ENCODE data around the gene CNTNAP4.

The CNTNAP4 gene

DNA sequence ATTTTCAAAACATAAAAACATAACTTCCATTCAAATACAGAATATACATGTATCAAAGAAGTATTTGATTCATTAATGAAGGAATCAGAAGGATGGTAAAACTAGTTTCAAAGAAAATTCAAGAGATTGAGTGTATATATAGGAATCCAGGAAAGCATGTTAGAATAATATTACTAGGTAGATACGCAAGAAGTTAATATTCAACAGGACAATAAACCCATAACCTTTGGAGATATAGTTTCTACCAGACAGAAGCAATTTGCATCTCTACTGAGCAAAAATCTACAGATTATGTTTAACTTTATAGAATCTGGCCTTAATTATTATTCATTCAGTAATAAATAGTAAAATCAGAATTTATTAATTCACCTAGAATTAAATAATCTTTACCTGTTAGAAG is 166.8 kb downstream of the CNTNAP4 start:
- TF ChIP-seq, protein P1, sequence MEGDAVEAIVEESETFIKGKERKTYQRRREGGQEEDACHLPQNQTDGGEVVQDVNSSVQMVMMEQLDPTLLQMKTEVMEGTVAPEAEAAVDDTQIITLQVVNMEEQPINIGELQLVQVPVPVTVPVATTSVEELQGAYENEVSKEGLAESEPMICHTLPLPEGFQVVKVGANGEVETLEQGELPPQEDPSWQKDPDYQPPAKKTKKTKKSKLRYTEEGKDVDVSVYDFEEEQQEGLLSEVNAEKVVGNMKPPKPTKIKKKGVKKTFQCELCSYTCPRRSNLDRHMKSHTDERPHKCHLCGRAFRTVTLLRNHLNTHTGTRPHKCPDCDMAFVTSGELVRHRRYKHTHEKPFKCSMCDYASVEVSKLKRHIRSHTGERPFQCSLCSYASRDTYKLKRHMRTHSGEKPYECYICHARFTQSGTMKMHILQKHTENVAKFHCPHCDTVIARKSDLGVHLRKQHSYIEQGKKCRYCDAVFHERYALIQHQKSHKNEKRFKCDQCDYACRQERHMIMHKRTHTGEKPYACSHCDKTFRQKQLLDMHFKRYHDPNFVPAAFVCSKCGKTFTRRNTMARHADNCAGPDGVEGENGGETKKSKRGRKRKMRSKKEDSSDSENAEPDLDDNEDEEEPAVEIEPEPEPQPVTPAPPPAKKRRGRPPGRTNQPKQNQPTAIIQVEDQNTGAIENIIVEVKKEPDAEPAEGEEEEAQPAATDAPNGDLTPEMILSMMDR (IDR thresholded peaks at IDR 0.05; ENCODE audit: low read depth, low read length, missing control alignments), result no peak
- in situ Hi-C loops (cut with HindIII; ENCODE audit: low sequenced_read_pairs), result no loop called here
- no peak for DNase-seq (ENCODE audit: low read depth)
- H3K4me3 ChIP-seq (ENCODE audit: low read depth, low read length), result no peak overlapping the region

GRCh38 chr16:76444832-76445231 is 167.6 kb downstream of the CNTNAP4 start:
- TF ChIP-seq, protein P1 (IDR thresholded peaks at IDR 0.05; ENCODE audit: low read depth, low read length, missing control alignments), result no peak
- in situ Hi-C loops (cut with HindIII; ENCODE audit: low sequenced_read_pairs), result no loop called here
- no peak overlapping the region for H3K4me3 ChIP-seq (ENCODE audit: low read depth, low read length)
- no peak for DNase-seq (ENCODE audit: low read depth)

DNA sequence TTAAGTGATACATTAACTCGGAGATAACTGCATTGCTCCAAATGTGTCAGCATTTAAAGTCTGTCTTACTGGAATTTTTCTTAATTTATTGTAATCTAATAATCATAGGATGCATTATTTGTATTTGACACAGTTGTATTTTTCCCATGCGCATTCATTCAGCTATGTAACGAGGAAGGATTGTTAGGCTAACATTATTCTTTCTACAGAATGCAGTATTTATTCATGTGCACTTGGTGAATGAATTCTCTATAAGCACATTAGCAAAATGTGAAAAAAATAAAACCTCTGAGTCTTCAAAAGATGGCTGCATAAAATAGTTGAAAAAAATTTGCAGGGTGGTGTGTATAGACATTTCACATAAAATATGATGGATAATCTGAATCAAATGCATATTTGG is 168.6 kb downstream of the CNTNAP4 start:
- TF ChIP-seq, protein P1 (IDR thresholded peaks at IDR 0.05; ENCODE audit: low read depth, low read length, missing control alignments), result no peak
- in situ Hi-C loops (cut with HindIII; ENCODE audit: low sequenced_read_pairs), result no loop called here
- no peak for DNase-seq (ENCODE audit: low read depth)

DNA sequence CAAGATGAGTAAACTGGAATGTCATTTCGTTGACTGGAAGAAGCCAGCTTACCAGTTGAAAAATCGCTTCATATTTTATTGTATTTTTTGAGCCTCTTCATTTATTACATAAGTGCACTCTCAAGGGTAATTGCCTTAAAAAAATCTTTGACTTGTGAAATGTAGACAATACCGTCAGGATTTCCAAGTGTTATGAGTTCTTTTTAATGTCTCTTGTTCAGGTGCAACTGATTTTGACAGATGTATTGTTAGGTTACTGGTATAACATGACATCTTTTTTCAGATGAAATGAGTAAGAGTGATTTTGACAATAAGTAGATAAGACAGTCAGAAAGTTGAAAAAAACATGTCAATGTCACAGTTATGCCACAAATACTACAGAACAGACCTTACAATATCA is 169.1 kb downstream of the CNTNAP4 start:
- no peak for DNase-seq (ENCODE audit: low read depth)
- TF ChIP-seq, protein P1 (IDR thresholded peaks at IDR 0.05; ENCODE audit: low read depth, low read length, missing control alignments), result no peak
- in situ Hi-C loops (cut with HindIII; ENCODE audit: low sequenced_read_pairs), result no loop called here
- H3K4me3 ChIP-seq (ENCODE audit: low read depth, low read length), result no peak overlapping the region

More for the DNA sequence above, 168.6 kb downstream of the CNTNAP4 start:
- H3K4me3 ChIP-seq (ENCODE audit: low read depth, low read length), result no peak overlapping the region

DNA sequence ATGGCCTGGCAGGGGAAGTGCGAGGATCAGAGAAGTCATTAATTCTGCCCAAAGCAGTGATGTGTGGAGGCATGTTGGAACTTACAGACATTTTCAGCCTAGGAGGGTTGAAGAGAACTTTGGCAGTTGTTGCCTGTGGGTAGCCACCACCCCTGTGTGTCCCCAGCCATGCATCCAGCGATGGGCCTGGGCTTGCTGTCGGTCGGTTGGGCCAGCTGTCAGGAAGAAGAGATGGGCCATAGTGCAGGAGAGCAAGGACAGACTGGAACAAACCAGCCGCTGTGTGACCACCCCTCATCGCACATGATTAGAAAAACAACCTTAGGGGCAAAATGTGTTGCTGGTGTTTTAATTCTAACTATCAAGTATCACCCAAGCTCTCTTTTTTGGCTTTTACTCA is 173.7 kb downstream of the CNTNAP4 start:
- H3K4me3 ChIP-seq (ENCODE audit: low read depth, low read length), result no peak overlapping the region
- TF ChIP-seq, protein P1 (IDR thresholded peaks at IDR 0.05; ENCODE audit: low read depth, low read length, missing control alignments), result no peak
- in situ Hi-C loops (cut with HindIII; ENCODE audit: low sequenced_read_pairs), result no loop called here
- no peak for DNase-seq (ENCODE audit: low read depth)

GRCh38 chr16:76455257-76455656 is 178.1 kb downstream of the CNTNAP4 start:
- H3K4me3 ChIP-seq (ENCODE audit: low read depth, low read length), result no peak overlapping the region
- in situ Hi-C loops (cut with HindIII; ENCODE audit: low sequenced_read_pairs), result no loop called here
- DNase-seq (ENCODE audit: low read depth), result no peak
- TF ChIP-seq, protein P1 (IDR thresholded peaks at IDR 0.05; ENCODE audit: low read depth, low read length, missing control alignments), result no peak

- no peak for DNase-seq (ENCODE audit: low read depth)
- TF ChIP-seq, protein P1 (IDR thresholded peaks at IDR 0.05; ENCODE audit: low read depth, low read length, missing control alignments), result no peak
- H3K4me3 ChIP-seq (ENCODE audit: low read depth, low read length), result no peak overlapping the region
- in situ Hi-C loops (cut with HindIII; ENCODE audit: low sequenced_read_pairs), result no loop called here
Observed at GRCh38 chr16:76456016-76456415, 178.8 kb downstream of the CNTNAP4 start.

Measured in astrocyte of the cerebellum (primary cell).